HG03159 (cell line): ENCODE measurements around the gene TRRAP.

Experiments used
- ATAC-seq: cut with Tn5 transposase; IDR thresholded peaks from one replicate; pipeline ENCODE4 v1.9.1; 2021; ENCODE audit warnings: mild to moderate bottlenecking, moderate library complexity; ENCODE audit not compliant: unreplicated experiment

The TRRAP gene

DNA sequence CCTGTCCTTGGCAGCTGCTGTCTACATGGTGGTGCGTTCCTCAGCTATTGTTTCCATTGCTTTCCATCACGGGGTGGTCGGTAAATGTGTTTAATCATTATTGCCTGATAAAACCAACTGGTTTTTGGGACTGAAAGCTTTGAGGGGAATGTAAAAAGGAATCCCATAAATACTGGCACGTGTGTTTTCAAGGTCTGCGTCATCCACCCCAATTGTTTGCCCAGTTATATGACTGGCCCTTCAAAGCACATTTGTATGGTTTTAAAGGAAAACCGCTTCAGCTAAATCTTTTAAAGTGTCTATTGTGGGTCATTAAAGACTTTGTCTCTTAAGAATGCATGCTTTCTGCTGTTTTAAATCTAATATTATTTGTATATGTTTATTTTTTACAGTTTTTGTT, 65.0 kb downstream of the TRRAP start:
- no peak for ATAC-seq

DNA sequence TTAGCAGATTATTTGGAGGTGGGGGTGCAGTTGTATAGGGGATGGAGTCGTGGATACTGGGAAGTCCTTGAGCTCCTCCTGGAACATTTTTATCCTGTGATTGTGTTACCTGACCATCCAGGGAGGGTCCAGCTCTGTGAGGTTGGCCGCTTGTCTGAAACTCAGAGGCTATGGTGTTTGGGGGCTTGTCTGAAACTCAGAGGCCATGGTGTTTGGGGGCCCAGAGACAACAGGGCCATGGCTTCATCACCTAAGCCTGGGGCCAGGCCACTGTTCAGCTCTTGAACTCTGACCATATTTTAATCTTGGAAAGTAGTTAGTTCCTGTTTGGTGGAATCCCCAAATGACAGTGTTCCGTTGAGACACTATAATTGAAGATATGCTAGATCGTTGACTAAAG, 66.1 kb downstream of the TRRAP start:
- no peak for ATAC-seq

DNA sequence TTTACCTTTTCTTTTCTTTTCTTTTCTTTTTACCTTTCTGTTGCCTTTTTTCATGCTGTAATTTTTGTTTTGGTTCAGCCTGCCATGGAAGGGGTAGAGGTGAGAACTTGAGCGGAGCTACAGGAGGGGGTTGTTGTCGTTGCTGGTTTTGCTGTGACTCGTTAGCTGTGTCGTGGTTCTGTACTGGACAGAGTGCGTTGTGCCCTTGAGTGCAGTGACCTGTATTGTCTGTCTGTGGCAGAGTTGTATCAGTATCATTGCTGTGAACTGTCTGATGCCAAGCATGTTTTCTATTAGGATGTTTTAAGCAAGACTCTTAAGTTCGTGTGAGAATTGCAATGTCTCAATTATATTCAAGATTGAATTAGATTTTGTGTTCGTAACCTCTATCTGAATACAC, 67.5 kb downstream of the TRRAP start:
- no peak for ATAC-seq

DNA sequence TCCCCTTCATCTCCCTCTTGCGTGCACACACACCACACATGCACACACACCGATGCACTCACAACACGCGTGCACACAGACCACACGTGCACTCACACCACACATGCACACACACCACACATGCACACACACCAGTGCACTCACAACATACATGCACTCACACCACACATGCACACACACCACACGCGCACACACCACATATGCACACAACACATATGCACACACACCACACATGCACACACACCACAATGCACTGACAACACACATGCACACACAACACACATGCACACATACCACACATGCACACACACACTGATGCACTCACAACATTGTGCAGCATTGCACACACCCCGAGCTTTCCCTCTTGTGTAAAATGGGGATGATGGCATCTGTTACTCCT, 68.1 kb downstream of the TRRAP start:
- ATAC-seq: no peak

DNA sequence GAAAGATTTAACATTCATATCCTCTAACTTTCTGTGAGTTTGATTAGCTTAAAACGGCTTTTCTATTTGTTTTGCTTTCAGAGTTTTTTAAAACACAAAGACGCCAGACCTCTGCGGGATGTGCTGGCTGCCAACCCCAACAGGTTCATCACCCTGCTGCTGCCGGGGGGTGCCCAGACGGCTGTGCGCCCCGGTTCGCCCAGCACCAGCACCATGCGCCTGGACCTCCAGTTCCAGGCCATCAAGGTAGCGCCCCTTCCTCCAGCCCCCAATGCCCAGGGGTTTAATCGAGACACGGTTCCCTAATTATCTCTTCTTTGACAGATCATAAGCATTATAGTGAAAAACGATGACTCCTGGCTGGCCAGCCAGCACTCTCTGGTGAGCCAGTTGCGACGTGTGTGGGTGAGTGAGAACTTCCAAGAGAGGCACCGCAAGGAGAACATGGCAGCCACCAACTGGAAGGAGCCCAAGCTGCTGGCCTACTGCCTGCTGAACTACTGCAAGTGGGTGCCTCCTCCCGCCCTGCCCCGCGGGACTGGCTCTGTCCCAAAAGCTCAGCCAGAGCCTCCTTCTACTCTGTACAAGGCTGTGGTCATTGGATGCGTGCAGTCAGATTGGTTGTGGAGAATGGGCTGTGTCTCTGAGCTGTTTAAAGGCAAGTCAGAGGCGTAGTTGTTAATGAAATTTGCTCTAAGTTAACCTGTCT, 71.2 kb downstream of the TRRAP start:
- ATAC-seq: no peak

DNA sequence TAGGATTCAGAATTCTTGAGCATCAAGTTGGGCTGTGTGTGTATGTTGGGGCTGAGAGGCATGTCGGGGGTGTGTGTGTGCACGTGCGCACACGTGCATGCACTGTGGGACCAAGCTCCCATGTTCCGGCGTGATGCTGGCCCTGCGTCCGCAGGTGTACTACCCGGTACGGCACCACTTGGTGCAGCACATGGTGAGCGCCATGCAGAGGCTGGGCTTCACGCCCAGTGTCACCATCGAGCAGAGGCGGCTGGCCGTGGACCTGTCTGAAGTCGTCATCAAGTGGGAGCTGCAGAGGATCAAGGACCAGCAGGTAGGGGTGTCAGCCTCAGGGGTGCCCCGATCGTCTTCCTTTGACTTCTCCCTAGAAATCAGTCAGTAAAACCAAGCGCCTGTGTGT, 77.7 kb downstream of the TRRAP start:
- no peak for ATAC-seq

DNA sequence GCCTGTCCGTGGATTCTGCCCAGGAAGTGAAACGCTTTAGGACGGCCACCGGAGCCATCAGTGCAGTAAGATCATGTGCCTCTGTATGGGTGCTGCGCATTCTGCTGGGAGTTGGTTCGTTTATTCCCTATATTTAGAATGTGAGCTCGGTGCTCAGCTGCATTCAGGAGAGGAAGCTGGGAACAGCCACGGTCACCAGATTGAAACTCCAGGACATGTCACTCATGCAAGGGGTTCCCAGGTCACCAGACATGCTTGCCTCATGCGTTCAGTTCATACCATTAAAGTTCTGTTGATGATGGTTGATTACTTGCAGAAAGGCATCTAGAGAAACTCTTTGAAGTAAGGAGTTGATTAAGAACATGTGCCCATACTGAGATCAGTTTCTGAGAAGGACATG, 78.1 kb downstream of the TRRAP start:
- ATAC-seq: no peak

DNA sequence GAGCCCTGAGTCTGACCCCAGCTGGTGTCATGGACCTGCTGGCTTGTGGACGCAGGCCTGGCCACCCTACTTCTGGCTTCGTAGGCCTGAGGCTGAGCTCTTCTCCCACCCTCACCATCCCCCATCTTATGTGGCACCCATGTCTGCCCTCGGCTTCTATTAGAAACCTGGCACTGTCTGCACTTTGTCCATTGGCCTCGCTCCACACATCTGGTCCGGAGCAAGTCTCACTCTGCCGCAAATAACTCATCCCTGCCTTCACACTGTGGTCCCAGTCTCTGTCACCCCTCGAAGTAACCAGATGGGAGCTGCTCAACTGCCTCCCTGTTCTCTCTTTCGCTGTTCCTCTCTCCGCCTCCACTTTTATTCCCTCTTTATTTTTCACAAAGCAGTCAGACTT, 78.6 kb downstream of the TRRAP start:
- ATAC-seq: no peak

DNA sequence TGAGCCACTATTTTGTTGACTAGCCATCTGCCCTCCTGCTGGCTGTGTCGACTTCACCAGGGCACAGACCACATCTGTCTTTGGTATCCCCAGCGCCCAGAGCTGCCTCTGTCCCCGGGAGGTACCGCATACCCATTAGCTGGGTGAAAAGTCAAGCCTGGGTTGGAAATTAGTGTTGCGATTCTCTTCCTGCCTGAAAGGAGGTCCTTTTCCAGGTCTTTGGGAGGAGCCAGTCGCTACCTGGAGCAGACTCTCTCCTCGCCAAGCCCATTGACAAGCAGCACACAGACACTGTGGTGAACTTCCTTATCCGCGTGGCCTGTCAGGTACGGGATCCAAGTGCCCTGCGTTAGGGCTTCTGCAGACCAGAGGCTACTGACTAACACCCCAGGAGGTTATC, 79.4 kb downstream of the TRRAP start:
- ATAC-seq: no peak

DNA sequence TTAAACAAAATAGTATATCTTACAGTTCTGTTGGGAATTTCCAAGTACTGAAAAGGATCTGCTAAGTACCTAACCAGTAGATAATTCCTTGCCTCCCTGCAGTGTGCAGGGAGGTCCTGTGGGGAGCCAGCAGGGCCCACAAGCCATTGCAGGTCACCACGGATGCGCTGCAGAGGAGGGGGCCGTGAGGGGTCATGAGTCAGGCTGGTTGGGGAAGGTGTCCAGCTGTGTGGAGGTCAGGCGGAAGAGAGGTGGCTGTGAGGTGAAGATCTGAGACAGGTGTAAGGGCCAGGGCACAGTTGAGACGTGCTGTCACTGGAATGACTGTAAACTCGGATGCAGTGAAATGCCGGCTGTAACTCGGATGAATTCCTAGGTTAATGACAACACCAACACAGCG, 80.6 kb downstream of the TRRAP start:
- ATAC-seq: no peak

DNA sequence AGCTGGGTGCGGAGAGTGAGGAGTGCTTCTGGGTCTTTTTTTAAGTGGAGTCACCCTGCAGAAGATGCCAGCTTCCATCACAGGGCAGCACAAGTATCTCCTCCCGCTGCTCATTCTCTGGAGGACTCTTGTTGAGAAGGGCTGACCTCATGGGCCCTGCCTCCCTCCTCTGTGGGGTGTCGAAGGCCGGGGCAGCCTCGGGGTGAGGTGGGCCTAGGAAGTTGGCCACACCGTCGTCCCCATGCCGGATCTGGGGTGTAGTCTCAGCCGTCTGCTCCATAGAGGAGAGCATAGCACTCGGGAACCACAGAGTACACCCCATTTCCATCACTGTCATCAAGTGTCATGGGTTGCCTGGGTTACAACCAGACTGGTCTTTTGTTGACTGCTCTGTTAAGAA, 85.0 kb downstream of the TRRAP start:
- ATAC-seq: no peak

DNA sequence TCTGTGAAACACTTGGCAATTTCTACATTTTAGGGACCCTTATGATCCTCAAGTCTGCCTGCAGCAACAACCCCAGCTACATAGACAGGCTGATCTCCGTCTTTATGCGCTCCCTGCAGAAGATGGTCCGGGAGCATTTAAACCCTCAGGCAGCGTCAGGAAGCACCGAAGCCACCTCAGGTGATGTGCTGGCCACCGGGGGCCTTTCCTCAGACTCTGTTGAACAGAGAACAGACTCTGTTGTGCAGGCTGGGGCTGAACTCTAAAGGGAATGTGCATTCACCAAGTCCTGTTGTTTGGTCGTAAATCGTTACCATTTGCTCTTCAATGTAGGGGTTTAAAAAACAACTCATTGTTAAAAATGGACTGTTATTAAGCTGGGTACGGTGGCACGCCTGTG, 86.3 kb downstream of the TRRAP start:
- ATAC-seq: no peak

DNA sequence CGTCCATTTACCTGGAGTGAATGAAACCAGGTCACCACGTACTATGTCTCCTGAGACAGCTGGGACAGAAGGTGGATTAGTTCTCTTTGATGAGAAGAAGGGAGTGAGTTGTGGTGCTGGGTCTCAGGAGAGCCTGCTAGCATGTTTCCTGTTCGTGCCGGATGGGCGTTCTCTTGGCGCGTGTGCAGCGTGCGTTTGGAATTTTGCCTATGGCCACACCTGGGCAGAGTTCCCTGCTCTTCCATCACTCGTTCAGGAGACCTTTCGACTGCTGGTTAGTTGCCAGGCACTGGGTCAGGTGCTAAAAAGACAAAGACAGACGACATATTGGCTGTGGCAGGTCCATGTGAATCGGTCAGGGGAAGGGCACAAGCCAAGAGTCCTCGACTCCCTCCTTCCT, 90.3 kb downstream of the TRRAP start:
- ATAC-seq: no peak

DNA sequence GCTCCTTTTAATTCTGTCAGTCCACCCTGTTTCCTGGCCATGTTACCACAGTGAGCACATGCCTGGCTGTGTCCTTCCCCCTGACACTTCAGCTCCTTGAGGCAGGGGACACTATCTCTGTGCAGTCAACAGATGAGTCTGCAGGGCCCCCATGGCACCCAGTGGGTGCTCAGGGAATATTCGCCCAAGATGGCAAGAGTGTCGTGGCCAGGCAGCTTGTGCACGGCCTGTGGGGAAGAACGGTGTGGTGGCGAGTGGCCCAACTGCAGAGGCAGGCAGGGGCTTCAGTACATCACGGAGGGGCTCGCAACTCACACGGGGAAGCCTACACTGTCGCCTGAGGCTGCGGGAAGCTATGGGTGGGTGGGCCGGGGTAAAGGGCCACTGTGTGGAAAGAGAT, 91.1 kb downstream of the TRRAP start:
- ATAC-seq: no peak

DNA sequence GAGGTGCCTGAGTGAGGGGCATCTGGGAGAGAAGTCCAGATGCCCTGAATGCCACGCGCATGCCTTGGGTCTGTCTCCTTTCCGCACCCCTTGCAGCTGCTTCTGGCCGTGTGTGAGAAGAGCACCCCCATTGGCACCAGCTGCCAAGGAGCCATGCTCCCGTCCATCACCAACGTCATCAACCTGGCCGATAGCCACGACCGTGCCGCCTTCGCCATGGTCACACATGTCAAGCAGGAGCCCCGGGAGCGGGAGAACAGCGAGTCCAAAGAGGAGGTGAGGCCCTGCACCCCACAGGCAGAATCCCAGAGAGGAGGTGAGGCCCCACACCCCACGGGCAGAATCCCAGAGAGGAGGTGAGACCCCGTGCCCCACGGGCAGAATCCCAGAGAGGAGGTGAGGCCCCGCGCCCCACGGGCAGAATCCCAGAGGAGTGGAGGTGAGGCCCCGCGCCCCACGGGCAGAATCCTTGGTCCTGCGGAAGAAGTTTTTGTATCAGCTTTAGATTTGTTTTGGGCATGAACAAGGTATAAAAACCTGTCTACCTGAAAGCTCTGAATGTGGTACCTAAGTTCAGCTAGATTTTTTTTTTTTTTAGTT, 91.8 kb downstream of the TRRAP start:
- no peak for ATAC-seq

DNA sequence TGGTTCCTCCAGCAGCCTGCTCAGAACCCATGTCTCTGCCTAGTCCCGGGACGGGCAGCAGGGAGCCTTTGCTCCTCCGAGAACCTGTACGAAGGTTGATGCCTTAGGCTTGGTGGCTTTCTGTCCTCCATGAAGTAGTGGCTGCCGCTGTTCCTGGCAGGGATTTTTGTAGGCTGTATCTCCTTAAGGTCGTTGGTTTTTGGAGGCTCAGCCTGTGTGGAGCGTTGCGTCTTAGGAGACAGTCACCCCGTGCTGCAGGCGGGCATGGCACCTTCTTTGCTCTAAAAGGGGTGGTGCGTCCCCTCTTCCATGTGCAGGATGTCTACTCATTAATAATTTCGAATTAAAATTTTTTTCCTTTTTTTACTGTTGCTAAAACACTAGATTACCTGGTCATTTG, 92.5 kb downstream of the TRRAP start:
- ATAC-seq: no peak

DNA sequence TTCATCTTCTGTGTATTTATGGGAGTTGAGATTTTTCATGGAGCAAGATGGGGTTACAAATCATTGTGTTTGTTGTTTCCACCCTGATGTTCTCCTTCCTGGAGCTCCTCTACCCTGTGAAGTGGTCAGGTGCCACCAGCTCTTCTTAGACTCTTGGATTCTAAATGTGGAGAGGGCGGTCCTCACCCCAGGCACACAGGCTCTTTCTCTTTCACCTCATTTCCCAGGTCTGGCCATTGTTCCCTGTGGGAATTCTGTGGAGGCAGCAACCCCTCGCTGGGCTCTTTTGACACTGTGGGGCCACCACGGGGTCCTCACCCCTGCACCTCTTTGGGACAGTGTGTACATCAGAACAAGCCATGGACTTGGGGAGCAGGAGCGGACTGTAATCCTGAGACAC, 95.9 kb downstream of the TRRAP start:
- ATAC-seq: no peak

DNA sequence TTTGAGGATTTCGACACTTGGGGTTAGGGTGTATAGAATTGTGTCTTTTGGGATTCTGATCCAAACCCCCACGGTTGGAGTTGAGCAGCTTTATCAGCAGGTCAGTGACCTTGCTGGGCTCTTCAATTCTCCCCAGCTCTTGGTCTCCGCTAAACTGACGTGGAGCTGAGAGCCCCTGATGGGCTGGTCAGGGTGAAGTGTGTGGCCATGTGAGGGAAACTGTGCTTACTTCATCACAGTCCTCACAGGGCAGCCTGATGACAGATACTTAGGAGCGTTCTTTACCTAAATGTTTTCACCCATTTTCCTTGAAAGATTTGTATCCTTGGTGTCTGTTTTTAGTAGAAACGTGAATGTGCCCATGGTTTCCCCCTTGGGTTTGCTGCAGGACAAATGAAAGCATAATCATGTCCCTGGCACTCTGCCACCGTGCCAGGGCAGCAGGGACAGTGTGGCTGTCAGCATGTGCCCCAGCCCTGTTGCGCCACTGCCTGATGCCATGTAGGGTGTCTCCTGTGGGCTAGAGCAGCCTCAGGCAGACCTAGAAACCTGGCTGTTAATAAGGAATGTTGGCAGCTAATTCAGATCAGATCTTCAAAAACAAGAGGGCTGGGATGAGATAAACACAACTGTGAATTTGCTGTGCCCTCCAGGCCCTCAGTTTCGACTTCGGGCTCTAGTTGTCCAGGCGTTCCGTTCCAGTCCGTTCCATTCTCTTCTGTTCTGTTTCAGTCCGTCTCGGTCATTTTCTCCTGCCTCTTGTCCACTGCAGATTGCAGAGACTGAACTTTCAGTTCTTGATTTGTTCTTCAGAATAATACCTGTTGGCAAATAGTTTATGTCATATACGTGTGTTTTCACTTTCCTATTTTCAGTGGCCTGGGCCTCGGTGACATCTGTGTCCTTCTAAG, 96.8 kb downstream of the TRRAP start:
- no peak for ATAC-seq

DNA sequence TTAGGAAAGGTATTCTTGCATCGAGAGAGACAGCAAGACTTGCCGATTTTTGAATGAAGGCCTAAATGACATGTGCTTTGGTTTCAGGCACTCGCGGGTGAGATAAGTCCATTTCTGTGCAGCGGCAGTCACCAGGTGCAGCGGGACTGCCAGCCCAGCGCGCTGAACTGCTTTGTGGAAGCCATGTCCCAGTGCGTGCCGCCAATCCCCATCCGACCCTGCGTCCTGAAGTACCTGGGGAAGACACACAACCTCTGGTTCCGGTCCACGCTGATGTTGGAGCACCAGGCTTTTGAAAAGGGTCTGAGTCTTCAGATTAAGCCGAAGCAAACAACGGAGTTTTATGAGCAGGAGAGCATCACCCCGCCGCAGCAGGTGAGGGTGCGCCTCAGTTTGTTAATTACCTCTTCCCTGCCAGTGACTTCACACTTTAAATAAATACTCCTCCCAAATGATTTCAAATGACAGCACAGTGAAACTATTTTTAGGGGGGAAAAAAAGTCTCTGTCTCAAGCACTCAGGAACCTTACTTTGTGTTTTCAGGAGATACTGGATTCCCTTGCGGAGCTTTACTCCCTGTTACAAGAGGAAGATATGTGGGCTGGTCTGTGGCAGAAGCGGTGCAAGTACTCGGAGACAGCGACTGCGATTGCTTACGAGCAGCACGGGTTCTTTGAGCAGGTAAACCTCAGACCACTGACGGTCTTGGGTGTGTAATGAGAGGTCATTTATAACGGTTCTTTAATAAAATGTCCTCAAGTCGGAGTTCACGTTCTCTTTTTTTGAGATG, 98.3 kb downstream of the TRRAP start:
- ATAC-seq: no peak

DNA sequence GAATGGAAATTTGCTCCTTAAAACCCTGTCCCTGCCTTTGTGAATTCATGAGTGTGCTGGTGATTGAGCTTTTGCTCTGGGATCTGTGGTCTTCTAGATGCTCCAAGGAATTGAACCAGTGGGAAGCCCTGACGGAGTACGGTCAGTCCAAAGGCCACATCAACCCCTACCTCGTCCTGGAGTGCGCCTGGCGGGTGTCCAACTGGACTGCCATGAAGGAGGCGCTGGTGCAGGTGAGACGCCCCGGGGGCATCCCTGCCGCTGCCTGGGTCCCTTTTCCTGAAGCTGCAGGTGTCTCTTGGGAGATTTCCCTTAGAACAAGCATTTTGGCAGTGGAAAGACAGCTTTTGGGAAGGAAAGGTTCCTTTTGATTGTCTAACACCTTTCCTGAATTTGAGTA, 100.3 kb downstream of the TRRAP start:
- no peak for ATAC-seq

DNA sequence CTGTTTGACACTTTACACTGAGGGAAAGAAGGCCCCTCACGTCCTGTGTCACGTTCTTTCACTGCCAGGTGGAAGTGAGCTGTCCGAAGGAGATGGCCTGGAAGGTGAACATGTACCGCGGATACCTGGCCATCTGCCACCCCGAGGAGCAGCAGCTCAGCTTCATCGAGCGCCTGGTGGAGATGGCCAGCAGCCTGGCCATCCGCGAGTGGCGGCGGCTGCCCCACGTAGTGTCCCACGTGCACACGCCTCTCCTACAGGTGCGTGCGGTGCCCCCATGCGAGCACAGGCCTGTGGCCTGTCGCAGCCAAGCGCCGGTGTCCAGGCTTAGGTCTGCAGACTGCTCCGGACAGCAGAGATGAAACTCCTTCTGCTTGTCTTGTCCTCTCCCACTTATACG, 103.4 kb downstream of the TRRAP start:
- no peak for ATAC-seq
